IMR-90 (cell line): ENCODE measurements around the gene TRAPPC10. TPM values are rescaled to one million over a fixed set of nuclear protein-coding genes. Genes with fewer than 3 reads are reported as not detected.
"Not testable (repeated sequence)": the region's sequence is repeated elsewhere in the genome, so short reads cannot be mapped to it uniquely, and the experiment has no call there.

Experiments
- ATAC-seq: fragments of 200-7000 bp; cut with Tn5 transposase; 2 replicates; pipeline ENCODE4 v1.9.1; 2020; ENCODE audit warnings: low read depth, mild to moderate bottlenecking, moderate library complexity
- BruUV-seq: library from RNA; stranded (reverse); fragments of 400-500 nt; replicated peaks from 2 replicates; lab custom pipeline; 2021; lab: Mats Ljungman, UMichigan
- CTCF ChIA-PET: fragments of 300-600 bp; formaldehyde crosslinking; extraction: SDS; loops from one replicate; lab custom pipeline; 2021; ENCODE audit warnings: antibody characterized with exemption; lab: Yijun Ruan, JAX
- POLR2A ChIA-PET: fragments of 300-600 bp; sonication (Branson Sonifier 250); formaldehyde crosslinking; loops from one replicate; lab custom pipeline; 2022; ENCODE audit warnings: antibody characterized with exemption; ENCODE audit not compliant: unreplicated experiment; lab: Charles Lee
- DNase-seq: peaks from one replicate; pipeline ENCODE4 v3.0.0; 2013
- H2AFZ ChIP-seq: replicated peaks from 2 replicates; pipeline ENCODE3; 2013; ENCODE audit warnings: low read length, mild to moderate bottlenecking; ENCODE audit not compliant: poor library complexity
- H2AK5ac ChIP-seq: 2 replicates; pipeline ENCODE4 v1.6.1; 2013; ENCODE audit warnings: low read depth, low read length, inconsistent platforms
- H2AK9ac ChIP-seq: replicated peaks from 2 replicates; pipeline ENCODE3; 2013; ENCODE audit warnings: mild to moderate bottlenecking, low read depth, low read length, moderate library complexity; ENCODE audit not compliant: poor library complexity
- H2BK120ac ChIP-seq: 2 replicates; pipeline ENCODE4 v1.6.1; 2013; ENCODE audit warnings: low read depth, low read length, inconsistent platforms
- H2BK15ac ChIP-seq: 3 replicates; pipeline ENCODE4 v1.6.1; 2013; ENCODE audit warnings: low read depth, low read length, inconsistent platforms
- H2BK20ac ChIP-seq: 2 replicates; pipeline ENCODE4 v1.6.1; 2013; ENCODE audit warnings: low read depth, mild to moderate bottlenecking, inconsistent platforms, low read length, moderate library complexity
- H2BK5ac ChIP-seq: 2 replicates; pipeline ENCODE4 v1.6.1; 2013; ENCODE audit warnings: mild to moderate bottlenecking, low read depth, low read length, inconsistent platforms; ENCODE audit not compliant: poor library complexity, severe bottlenecking
- H3K14ac ChIP-seq: replicated peaks from 2 replicates; pipeline ENCODE4 v1.6.1; 2013; ENCODE audit warnings: low read depth, low read length, inconsistent platforms
- H3K18ac ChIP-seq: 2 replicates; pipeline ENCODE4 v1.6.1; 2013; ENCODE audit warnings: low read depth, low read length, control low read depth
- H3K23ac ChIP-seq: 2 replicates; pipeline ENCODE4 v1.6.1; 2013; ENCODE audit warnings: low read depth, low read length, inconsistent platforms
- H3K27ac ChIP-seq: 2 replicates; pipeline ENCODE4 v1.5.1; 2013; ENCODE audit warnings: mild to moderate bottlenecking, control low read depth, low read length; ENCODE audit not compliant: insufficient read depth
- H3K27me3 ChIP-seq: 2 replicates; pipeline ENCODE4 v1.6.1; 2013; ENCODE audit warnings: low read length; ENCODE audit not compliant: control insufficient read depth, insufficient read depth
- H3K36me3 ChIP-seq: 2 replicates; pipeline ENCODE4 v1.6.1; 2013; ENCODE audit warnings: low read length, mixed read lengths; ENCODE audit not compliant: control insufficient read depth, insufficient read depth
- H3K4ac ChIP-seq: 2 replicates; pipeline ENCODE4 v1.6.1; 2013; ENCODE audit warnings: low read depth, low read length, inconsistent platforms
- H3K4me1 ChIP-seq: 2 replicates; pipeline ENCODE4 v1.6.1; 2013; ENCODE audit warnings: low read length, mixed read lengths; ENCODE audit not compliant: control insufficient read depth, insufficient read depth
- H3K4me2 ChIP-seq: 2 replicates; pipeline ENCODE4 v1.6.1; 2013; ENCODE audit warnings: low read depth, mild to moderate bottlenecking, control low read depth, low read length, moderate library complexity
- H3K4me3 ChIP-seq: 2 replicates; pipeline ENCODE4 v1.5.1; 2013; ENCODE audit warnings: low read depth, mild to moderate bottlenecking, control low read depth, low read length, moderate library complexity; ENCODE audit not compliant: insufficient read depth
- H3K56ac ChIP-seq: 2 replicates; pipeline ENCODE4 v1.6.1; 2013; ENCODE audit warnings: low read length, inconsistent platforms; ENCODE audit not compliant: insufficient read depth; ENCODE audit errors: extremely low read depth
- H3K79me1 ChIP-seq, 2 experiments: 2 replicates each; pipeline ENCODE4 v1.6.1; 2013; ENCODE audit warnings: low read length in 2 of 2, inconsistent platforms in 1 of 2, low read depth in 1 of 2
- H3K9ac ChIP-seq: 2 replicates; pipeline ENCODE4 v1.6.1; 2013; ENCODE audit warnings: low read depth, low read length, control low read depth
- H3K9me1 ChIP-seq: 2 replicates; pipeline ENCODE4 v1.6.1; 2013; ENCODE audit warnings: low read length, inconsistent platforms; ENCODE audit not compliant: insufficient read depth
- H3K9me3 ChIP-seq: 2 replicates; pipeline ENCODE4 v1.6.1; 2013; ENCODE audit warnings: low read length; ENCODE audit not compliant: control insufficient read depth, insufficient read depth
- H4K20me1 ChIP-seq: 2 replicates; pipeline ENCODE4 v1.6.1; 2013; ENCODE audit warnings: low read length, inconsistent platforms; ENCODE audit not compliant: insufficient read depth
- H4K5ac ChIP-seq: 2 replicates; pipeline ENCODE4 v1.6.1; 2013; ENCODE audit warnings: mild to moderate bottlenecking, low read depth, low read length, control low read depth
- H4K8ac ChIP-seq, 2 experiments: 2 replicates each; pipeline ENCODE4 v1.6.1; 2013; ENCODE audit warnings: low read depth in 2 of 2, low read length in 2 of 2, control low read depth in 1 of 2, inconsistent platforms in 1 of 2
- H4K91ac ChIP-seq: 2 replicates; pipeline ENCODE4 v1.6.1; 2013; ENCODE audit warnings: low read depth, low read length, inconsistent platforms; ENCODE audit not compliant: insufficient read depth
- WGBS, 2 experiments: methylation state at CpG; one replicate each; pipeline versions ENCODE4 v1.1.5 to v1.1.7; 2013; ENCODE audit warnings: missing lambda C conversion rate in 2 of 2; ENCODE audit not compliant: insufficient read length in 1 of 2; ENCODE audit errors: extremely low coverage in 2 of 2; 5-methylcytosine and 5-hydroxymethylcytosine counted together
- dilution Hi-C: fragments of 300-500 bp; cut with HindIII; formaldehyde crosslinking; loops from one replicate; pipeline ENCODE4 v1.14.3; 2018; ENCODE audit warnings: low sequenced_read_pairs; ENCODE audit not compliant: unreplicated experiment
- in situ Hi-C: fragments of 300-500 bp; cut with MboI; formaldehyde crosslinking; loops from 3 replicates; pipeline ENCODE4 v1.14.3; 2019; ENCODE audit warnings: low sequenced_read_pairs, inconsistent platforms, mixed read lengths
- intact Hi-C: fragments of 100-400 bp; cut with micrococcal nuclease; formaldehyde crosslinking; loops from 2 replicates; pipeline ENCODE4 v1.10.0; 2022
- polyA plus RNA-seq, 3 experiments: library from polyadenylated mRNA; depleted of rRNA; stranded (reverse); fragments of >200 nt; gene quantifications; 2 replicates each; pipeline ENCODE4 v1.2.3, GENCODE V29; 2012; ENCODE audit warnings: low replicate concordance in 1 of 3
- total RNA-seq: library from RNA; depleted of rRNA; stranded (reverse); fragments of >200 nt; gene quantifications from 2 replicates; pipeline ENCODE4 v1.2.3, GENCODE V29; 2012

Gene TRAPPC10
- total and polyA plus RNA-seq, 2 of the 4 experiments (the other 2 are of a cell fraction) = 17.8 to 18.1 TPM

DNA sequence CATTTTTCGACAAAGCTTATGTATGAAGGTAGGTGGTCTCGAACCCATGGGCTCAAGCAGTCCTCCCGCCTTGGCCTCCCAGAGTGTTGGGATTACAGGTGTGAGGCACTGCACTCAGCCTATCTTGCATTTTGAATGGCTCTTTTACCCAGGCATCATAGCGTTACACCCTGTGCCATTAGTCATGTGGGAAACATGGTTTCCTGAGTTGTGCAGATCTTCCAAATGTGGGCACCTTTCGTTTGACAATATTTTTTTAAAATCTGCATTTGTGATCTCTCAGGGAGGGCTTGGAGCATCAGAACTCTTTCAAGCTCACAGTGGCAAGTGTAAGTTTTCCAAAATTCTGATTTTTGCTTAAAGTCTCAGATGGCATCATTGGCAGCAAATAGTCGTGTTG, 86.4 kb downstream of the TRAPPC10 start:
- DNase-seq, H3K4ac ChIP-seq, intact Hi-C loops, H3K23ac ChIP-seq, H3K79me1 ChIP-seq, H4K5ac ChIP-seq, H3K9me1 ChIP-seq, H2BK120ac ChIP-seq, H2BK20ac ChIP-seq, H2AFZ ChIP-seq, H3K9me3 ChIP-seq, H3K4me2 ChIP-seq, H4K20me1 ChIP-seq, H2AK9ac ChIP-seq, H4K91ac ChIP-seq, H2BK5ac ChIP-seq, H3K27ac ChIP-seq, H3K4me1 ChIP-seq, dilution Hi-C loops, H3K56ac ChIP-seq, H4K8ac ChIP-seq, H3K14ac ChIP-seq, ATAC-seq, H2BK15ac ChIP-seq, H3K36me3 ChIP-seq, BruUV-seq, POLR2A ChIA-PET, H2AK5ac ChIP-seq, H3K9ac ChIP-seq, H3K27me3 ChIP-seq, in situ Hi-C loops, H3K18ac ChIP-seq, CTCF ChIA-PET, H3K4me3 ChIP-seq: not testable (repeated sequence)
- WGBS, 2 experiments = no CpG with 5 or more reads among the region's 6 CpGs

DNA sequence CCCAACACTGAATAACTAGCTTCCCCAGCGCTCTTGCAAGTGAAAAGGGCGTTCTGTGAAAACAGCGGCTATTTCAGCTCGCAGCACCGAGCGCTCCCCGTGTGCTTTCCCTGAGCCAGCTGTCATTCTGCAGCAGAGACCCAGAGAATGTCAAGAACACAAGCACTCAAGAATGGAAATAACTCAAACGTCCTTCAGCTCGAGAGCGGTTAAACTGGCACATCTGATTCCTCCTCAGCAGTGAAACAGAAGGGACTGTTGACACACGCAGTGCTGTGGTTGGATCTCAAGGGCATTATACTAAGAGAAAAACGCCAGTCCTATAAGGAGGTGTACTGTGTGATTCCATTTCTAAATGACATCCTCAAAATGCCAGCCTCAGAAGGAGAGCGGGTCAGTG, 86.9 kb downstream of the TRAPPC10 start:
- H3K23ac ChIP-seq, H3K4me3 ChIP-seq, H3K27me3 ChIP-seq, H3K9me3 ChIP-seq, H4K8ac ChIP-seq, H4K5ac ChIP-seq, H3K36me3 ChIP-seq, H3K56ac ChIP-seq, H3K4ac ChIP-seq, H2BK20ac ChIP-seq, H2BK15ac ChIP-seq, H2AK5ac ChIP-seq, H2AK9ac ChIP-seq, H4K20me1 ChIP-seq, H3K9ac ChIP-seq, H3K18ac ChIP-seq, intact Hi-C loops, H2BK120ac ChIP-seq, DNase-seq, H4K91ac ChIP-seq, H3K14ac ChIP-seq, POLR2A ChIA-PET, BruUV-seq, H2BK5ac ChIP-seq, H3K79me1 ChIP-seq, CTCF ChIA-PET, dilution Hi-C loops, H3K4me1 ChIP-seq, in situ Hi-C loops, H3K9me1 ChIP-seq, H3K27ac ChIP-seq, ATAC-seq, H3K4me2 ChIP-seq, H2AFZ ChIP-seq: not testable (repeated sequence)
- no CpG with 5 or more reads among the region's 13 CpGs for WGBS, 2 experiments
